ACC112 (cell line): Measurements from ENCODE around the gene RFC3.

Source experiments
- H2AFZ ChIP-seq: fragments of 200-600 bp; sonication (generic); one replicate; pipeline ENCODE4 v1.6.0; 2017; ENCODE audit warnings: antibody characterized with exemption, low read length; ENCODE audit not compliant: unreplicated experiment
- H3K27ac ChIP-seq: fragments of 200-600 bp; sonication (generic); 2 replicates; pipeline ENCODE4 v1.5.1; 2014; ENCODE audit warnings: low read depth, mild to moderate bottlenecking, antibody characterized with exemption, low read length, moderate library complexity
- H3K27me3 ChIP-seq: fragments of 200-600 bp; sonication (generic); 2 replicates; pipeline ENCODE4 v1.6.1; 2014; ENCODE audit warnings: mild to moderate bottlenecking, antibody characterized with exemption, low read length, moderate library complexity, mixed read lengths; ENCODE audit not compliant: insufficient read depth
- H3K36me3 ChIP-seq: fragments of 200-600 bp; sonication (generic); 2 replicates; pipeline ENCODE4 v1.6.1; 2016; ENCODE audit warnings: mild to moderate bottlenecking, antibody characterized with exemption, low read length, moderate library complexity, mixed read lengths; ENCODE audit not compliant: insufficient read depth
- H3K4me1 ChIP-seq: fragments of 200-600 bp; sonication (generic); one replicate; pipeline ENCODE4 v1.6.1; 2016; ENCODE audit warnings: low read length, mixed read lengths; ENCODE audit not compliant: insufficient read depth, unreplicated experiment, control insufficient read depth
- H3K4me3 ChIP-seq: fragments of 200-600 bp; sonication (generic); 2 replicates; pipeline ENCODE4 v1.5.1; 2014; ENCODE audit warnings: mild to moderate bottlenecking, low read depth, low read length
- H3K79me2 ChIP-seq: fragments of 200-600 bp; sonication (generic); one replicate; pipeline ENCODE4 v1.6.0; 2016; ENCODE audit warnings: low read length; ENCODE audit not compliant: control insufficient read depth, unreplicated experiment, insufficient read depth

Gene RFC3

GRCh38 chr13:33879118-33879517, 61.2 kb downstream of the RFC3 start:
- Histone ChIP-seq H3K27ac (no peak overlapping the region), H3K4me3 (no peak overlapping the region), H2AFZ (no peak overlapping the region), H3K36me3 (no peaks in the 10 kb centered on the region), H3K27me3 (no peaks in the 10 kb centered on the region), H3K79me2 (no peaks in the 10 kb centered on the region), H3K4me1 (no peaks in the 10 kb centered on the region)

GRCh38 chr13:33882804-33883203, 64.9 kb downstream of the RFC3 start:
- no peak overlapping the region for H3K27ac ChIP-seq
- H2AFZ ChIP-seq = no peak overlapping the region
- H3K79me2 ChIP-seq = no peaks in the 10 kb centered on the region

GRCh38 chr13:33884531-33885220, 66.7 kb downstream of the RFC3 start:
- Histone ChIP-seq H3K27ac (no peak overlapping the region), H3K79me2 (no peaks in the 10 kb centered on the region), H3K27me3 (no peaks in the 10 kb centered on the region), H3K36me3 (no peaks in the 10 kb centered on the region), H3K4me1 (no peaks in the 10 kb centered on the region), H2AFZ (no peak overlapping the region), H3K4me3 (no peak overlapping the region)

More at GRCh38 chr13:33882804-33883203, 64.9 kb downstream of the RFC3 start:
- no peaks in the 10 kb centered on the region for H3K36me3 ChIP-seq
- no peaks in the 10 kb centered on the region for H3K27me3 ChIP-seq
- H3K4me1 ChIP-seq = no peaks in the 10 kb centered on the region
- no peak overlapping the region for H3K4me3 ChIP-seq
